Keratinocyte (primary cell): ENCODE data around the gene F10. TPM values are rescaled to one million over a fixed set of nuclear protein-coding genes. Genes with fewer than 3 reads are reported as not detected.

Experiments
- DNase-seq: peaks from one replicate; pipeline ENCODE4 v3.0.0-alpha.2; 2011; ENCODE audit warnings: low read depth, missing footprints, low spot score
- FAIRE-seq: peaks from 2 replicates; lab custom pipeline; 2011; peaks lifted over from hg19 to GRCh38; lab: Jason Lieb, UNC
- H2AFZ ChIP-seq: 2 replicates; pipeline ENCODE4 v1.6.0; 2012; ENCODE audit warnings: low read length, control low read depth, inconsistent platforms; ENCODE audit not compliant: control insufficient read depth
- H3K27ac ChIP-seq: 2 replicates; pipeline ENCODE4 v1.5.1; 2011; ENCODE audit warnings: low read length; ENCODE audit not compliant: control insufficient read depth, insufficient read depth
- H3K27me3 ChIP-seq: 3 replicates; pipeline ENCODE4 v1.6.0; 2011; ENCODE audit warnings: low read length; ENCODE audit not compliant: control insufficient read depth, insufficient read depth; ENCODE audit errors: extremely low read depth
- H3K36me3 ChIP-seq, 2 experiments: 2 replicates in 1 of 2; 3 replicates in 1 of 2; pipeline ENCODE4 v1.5.1; 2011; ENCODE audit warnings: low read length in 2 of 2, mild to moderate bottlenecking in 1 of 2; ENCODE audit not compliant: control insufficient read depth in 2 of 2, insufficient read depth in 2 of 2; ENCODE audit errors: extremely low read depth in 1 of 2
- H3K4me1 ChIP-seq: 3 replicates; pipeline ENCODE4 v1.5.1; 2011; ENCODE audit warnings: low read length; ENCODE audit not compliant: control insufficient read depth, insufficient read depth; ENCODE audit errors: extremely low read depth
- H3K4me2 ChIP-seq: 3 replicates; pipeline ENCODE4 v1.6.0; 2011; ENCODE audit warnings: low read depth, low read length; ENCODE audit not compliant: control insufficient read depth, insufficient read depth; ENCODE audit errors: extremely low read depth
- H3K4me3 ChIP-seq, 3 experiments: fragments of 200-600 bp in 1 of 3; sonication (generic) in 1 of 3; 2 replicates in 2 of 3; 3 replicates in 1 of 3; pipeline ENCODE4 v1.5.1; 2011 to 2016; ENCODE audit warnings: low read length in 3 of 3, mild to moderate bottlenecking in 3 of 3, control low read depth in 2 of 3, inconsistent platforms in 1 of 3, low read depth in 1 of 3, mixed read lengths in 1 of 3, mixed run types in 1 of 3, moderate library complexity in 1 of 3; ENCODE audit not compliant: control insufficient read depth in 2 of 3, insufficient read depth in 2 of 3; ENCODE audit errors: extremely low read depth in 1 of 3
- H3K79me2 ChIP-seq: 2 replicates; pipeline ENCODE4 v1.6.0; 2012; ENCODE audit warnings: low read length; ENCODE audit not compliant: control insufficient read depth, insufficient read depth
- H3K9ac ChIP-seq: 3 replicates; pipeline ENCODE4 v1.6.0; 2011; ENCODE audit warnings: low read length; ENCODE audit not compliant: control insufficient read depth, insufficient read depth; ENCODE audit errors: extremely low read depth
- H3K9me1 ChIP-seq: 3 replicates; pipeline ENCODE4 v1.6.0; 2011; ENCODE audit warnings: low read length; ENCODE audit not compliant: control insufficient read depth, insufficient read depth; ENCODE audit errors: extremely low read depth
- H3K9me3 ChIP-seq: 2 replicates; pipeline ENCODE4 v1.5.1; 2012; ENCODE audit warnings: low read depth, low read length; ENCODE audit not compliant: control insufficient read depth
- H4K20me1 ChIP-seq: 3 replicates; pipeline ENCODE4 v1.6.0; 2011; ENCODE audit warnings: low read length; ENCODE audit not compliant: control insufficient read depth, insufficient read depth; ENCODE audit errors: extremely low read depth
- EZH2 ChIP-seq: IDR thresholded peaks from one replicate; pipeline ENCODE4 v1.6.1; 2012; ENCODE audit warnings: inconsistent platforms, mild to moderate bottlenecking, low read length, moderate library complexity
- dilution Hi-C: fragments of 300-500 bp; cut with MboI; formaldehyde crosslinking; loops from one replicate; pipeline ENCODE4 v1.7.0; 2020; ENCODE audit warnings: low sequenced_read_pairs; ENCODE audit not compliant: extremely low pct_ligation_motif_present
- polyA plus RNA-seq, 5 experiments: library from polyadenylated mRNA; depleted of rRNA in 3 of 5; stranded (reverse) in 3 of 5; stranded (forward) in 1 of 5; unstranded in 1 of 5; fragments of >200 nt; gene quantifications; 1 replicate in 1 of 5; 2 replicates in 3 of 5; 3 replicates in 1 of 5; pipeline versions ENCODE4 v1.2.1 to v1.2.3, GENCODE V29; 2011 to 2012; ENCODE audit warnings: missing spikeins in 2 of 5, low read depth in 1 of 5, low replicate concordance in 1 of 5
- TF ChIP-seq, protein P1 (sequence below), 3 experiments: IDR thresholded peaks in 1 of 3; conservative IDR thresholded peaks in 1 of 3; optimal IDR thresholded peaks in 1 of 3; 2 replicates in 2 of 3; 3 replicates in 1 of 3; pipeline versions ENCODE3 to v1.5.1; 2011; ENCODE audit warnings: low read length in 3 of 3, mild to moderate bottlenecking in 3 of 3, moderate library complexity in 2 of 3, control low read depth in 1 of 3, inconsistent platforms in 1 of 3; ENCODE audit not compliant: insufficient read depth in 2 of 3; ENCODE audit errors: extremely low read depth in 1 of 3

F10 gene
- polyA plus RNA-seq, 1 donor (not counting 4 experiments of a cell fraction or from before 2014, with no cell fraction given): not detected

DNA sequence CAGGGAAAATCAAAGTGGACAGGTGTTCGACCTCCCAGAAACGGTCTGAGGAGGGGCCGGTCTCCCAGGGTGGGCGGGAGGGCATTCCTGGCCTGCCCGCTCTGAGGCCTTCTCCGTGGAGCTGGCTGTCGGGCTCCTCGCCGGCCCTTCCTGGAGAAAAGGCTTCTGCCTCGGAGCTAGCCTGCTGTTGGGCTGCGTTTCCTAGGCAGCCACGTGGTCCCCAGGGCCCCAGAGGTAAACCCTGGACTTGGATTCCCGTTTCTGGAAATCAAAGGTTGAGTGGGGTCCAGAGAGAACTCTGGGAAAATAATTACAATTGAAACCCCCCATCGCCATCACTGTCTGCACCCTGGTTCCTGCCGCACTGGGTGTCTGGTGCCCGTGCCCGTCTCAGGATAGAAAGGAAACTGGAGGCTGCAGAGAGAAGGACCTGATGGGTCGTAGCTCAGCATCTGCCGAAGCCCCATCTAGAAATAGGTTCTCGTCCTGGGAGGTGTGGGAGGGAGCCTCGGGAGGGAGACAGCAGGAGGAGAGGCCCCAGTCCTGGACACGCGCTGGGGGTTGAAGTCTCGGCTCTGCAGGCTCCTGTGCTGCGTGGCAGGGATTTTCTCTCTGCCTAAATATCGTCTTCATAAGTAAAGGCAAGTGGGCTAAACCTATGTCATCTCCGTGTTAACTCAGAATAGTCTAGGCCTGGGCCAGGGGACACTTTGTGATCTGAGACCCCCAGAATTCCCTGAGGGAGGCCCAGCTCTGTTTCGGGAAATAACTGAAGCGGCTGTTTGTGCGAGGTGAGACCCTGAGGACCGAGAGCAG is 28.2 kb downstream of the F10 start:
- H3K27ac ChIP-seq: no peak overlapping the region
- H3K27me3 ChIP-seq: peaks cover 25% of the 10 kb centered on the region
- no peaks in the 10 kb centered on the region for H3K36me3 ChIP-seq
- no peak overlapping the region for H3K4me2 ChIP-seq
- no peak overlapping the region for H3K4me3 ChIP-seq
- dilution Hi-C loops: no loop called here
- H3K79me2 ChIP-seq: no peaks in the 10 kb centered on the region
- H4K20me1 ChIP-seq: no peaks in the 10 kb centered on the region
- DNase-seq (no peak), FAIRE-seq (no peak)
- H3K9me1 ChIP-seq: no peaks in the 10 kb centered on the region
- H3K9ac ChIP-seq: no peak overlapping the region
- peaks cover 9% of the 10 kb centered on the region for H3K4me1 ChIP-seq
- no peaks in the 10 kb centered on the region for H3K9me3 ChIP-seq
- TF ChIP-seq EZH2: no peak
- TF ChIP-seq, protein P1, sequence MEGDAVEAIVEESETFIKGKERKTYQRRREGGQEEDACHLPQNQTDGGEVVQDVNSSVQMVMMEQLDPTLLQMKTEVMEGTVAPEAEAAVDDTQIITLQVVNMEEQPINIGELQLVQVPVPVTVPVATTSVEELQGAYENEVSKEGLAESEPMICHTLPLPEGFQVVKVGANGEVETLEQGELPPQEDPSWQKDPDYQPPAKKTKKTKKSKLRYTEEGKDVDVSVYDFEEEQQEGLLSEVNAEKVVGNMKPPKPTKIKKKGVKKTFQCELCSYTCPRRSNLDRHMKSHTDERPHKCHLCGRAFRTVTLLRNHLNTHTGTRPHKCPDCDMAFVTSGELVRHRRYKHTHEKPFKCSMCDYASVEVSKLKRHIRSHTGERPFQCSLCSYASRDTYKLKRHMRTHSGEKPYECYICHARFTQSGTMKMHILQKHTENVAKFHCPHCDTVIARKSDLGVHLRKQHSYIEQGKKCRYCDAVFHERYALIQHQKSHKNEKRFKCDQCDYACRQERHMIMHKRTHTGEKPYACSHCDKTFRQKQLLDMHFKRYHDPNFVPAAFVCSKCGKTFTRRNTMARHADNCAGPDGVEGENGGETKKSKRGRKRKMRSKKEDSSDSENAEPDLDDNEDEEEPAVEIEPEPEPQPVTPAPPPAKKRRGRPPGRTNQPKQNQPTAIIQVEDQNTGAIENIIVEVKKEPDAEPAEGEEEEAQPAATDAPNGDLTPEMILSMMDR (optimal IDR thresholded peaks at IDR 0.05 in 1 of 3, IDR thresholded peaks at IDR 0.05 in 1 of 3, conservative IDR thresholded peaks at IDR 0.05 in 1 of 3; ENCODE audit: extremely low read depth in 1 of 3, insufficient read depth in 2 of 3, low read length in 3 of 3): no peak
- H2AFZ ChIP-seq: no peak overlapping the region

DNA sequence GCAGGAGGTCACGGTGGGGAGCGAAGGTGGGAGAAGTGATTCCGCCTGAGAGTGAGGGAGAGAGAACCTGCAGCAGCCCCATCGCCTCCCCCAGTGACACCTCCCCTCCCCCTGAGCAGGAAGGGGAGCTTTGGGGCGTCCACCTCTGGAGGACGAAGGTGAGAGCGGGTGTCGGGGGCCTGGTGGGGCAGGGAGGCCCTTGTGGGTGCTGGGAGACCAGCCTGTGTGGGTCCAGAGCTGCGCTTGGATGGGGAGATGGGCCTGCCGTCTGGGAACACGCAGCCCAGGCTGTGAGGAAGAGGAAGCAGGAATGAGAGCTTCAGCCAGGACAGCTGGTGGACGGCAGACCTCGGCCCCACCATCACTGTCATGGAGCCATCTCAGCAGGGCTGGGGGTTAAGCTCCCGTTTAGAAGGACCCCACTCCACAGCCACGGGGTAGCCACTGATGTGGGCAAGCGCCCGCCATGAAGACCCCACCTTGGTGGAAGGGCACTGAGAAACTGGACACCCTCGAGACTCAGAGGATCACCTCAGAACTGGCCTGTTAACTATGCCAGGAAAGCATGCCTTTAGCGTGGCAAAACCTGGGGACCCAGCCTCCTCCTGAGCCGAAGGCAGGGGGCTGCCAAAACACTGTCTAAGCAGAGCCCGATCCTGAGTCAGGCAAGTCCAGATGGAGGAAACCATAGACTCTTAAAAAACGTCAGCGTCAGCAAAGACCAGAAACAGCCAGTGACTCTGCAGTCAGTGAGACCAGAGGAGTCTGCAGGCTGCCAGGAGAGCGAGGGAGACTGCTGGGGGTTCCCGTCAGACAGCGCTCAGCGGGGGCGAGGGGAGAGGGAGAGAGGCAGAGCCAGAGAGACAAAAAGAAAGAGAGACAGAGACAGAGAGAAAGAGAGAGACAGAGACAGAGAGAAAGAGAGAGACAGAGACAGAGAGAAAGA is 29.4 kb downstream of the F10 start:
- Histone ChIP-seq H4K20me1 (no peaks in the 10 kb centered on the region), H2AFZ (no peak overlapping the region), H3K79me2 (no peaks in the 10 kb centered on the region), H3K4me1 (peaks cover 9% of the 10 kb centered on the region), H3K4me2 (no peak overlapping the region), H3K36me3 (no peaks in the 10 kb centered on the region), H3K9me3 (no peaks in the 10 kb centered on the region), H3K27me3 (peaks cover 25% of the 10 kb centered on the region), H3K4me3 (no peak overlapping the region), H3K9me1 (no peaks in the 10 kb centered on the region), H3K27ac (no peak overlapping the region), H3K9ac (no peak overlapping the region)
- DNase-seq (no peak), FAIRE-seq (no peak)
- dilution Hi-C loops: no loop called here
- TF ChIP-seq EZH2: no peak
- TF ChIP-seq, protein P1 (optimal IDR thresholded peaks at IDR 0.05 in 1 of 3, IDR thresholded peaks at IDR 0.05 in 1 of 3, conservative IDR thresholded peaks at IDR 0.05 in 1 of 3; ENCODE audit: extremely low read depth in 1 of 3, insufficient read depth in 2 of 3, low read length in 3 of 3): no peak
